ENCODE measurements around the gene IDH3A.

IDH3A gene

DNA sequence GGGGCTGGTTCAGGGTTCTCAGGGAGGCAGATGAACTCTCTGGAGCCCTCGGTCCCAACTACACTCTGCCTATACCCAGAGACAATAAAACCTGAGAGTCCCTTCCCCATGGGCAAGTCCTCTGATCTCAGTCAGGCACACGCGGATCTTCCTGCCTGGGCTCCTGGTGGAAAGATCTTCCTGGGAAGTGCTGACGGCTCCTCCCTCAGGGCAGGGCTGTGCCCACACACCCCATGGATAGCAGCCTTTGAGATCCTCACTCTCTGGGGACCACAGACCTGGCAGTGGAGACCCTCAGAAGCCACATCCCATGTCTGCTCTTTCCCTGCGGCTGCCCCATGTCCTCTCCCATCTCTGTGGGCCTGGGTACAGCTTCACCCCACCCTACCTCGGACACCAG is 46.4 kb upstream of the IDH3A start (continued):
- no peak for TF ChIP-seq TSHZ2 (CRISPR knock-in tag; IDR thresholded peaks at IDR 0.05)
- TF ChIP-seq, protein P1, sequence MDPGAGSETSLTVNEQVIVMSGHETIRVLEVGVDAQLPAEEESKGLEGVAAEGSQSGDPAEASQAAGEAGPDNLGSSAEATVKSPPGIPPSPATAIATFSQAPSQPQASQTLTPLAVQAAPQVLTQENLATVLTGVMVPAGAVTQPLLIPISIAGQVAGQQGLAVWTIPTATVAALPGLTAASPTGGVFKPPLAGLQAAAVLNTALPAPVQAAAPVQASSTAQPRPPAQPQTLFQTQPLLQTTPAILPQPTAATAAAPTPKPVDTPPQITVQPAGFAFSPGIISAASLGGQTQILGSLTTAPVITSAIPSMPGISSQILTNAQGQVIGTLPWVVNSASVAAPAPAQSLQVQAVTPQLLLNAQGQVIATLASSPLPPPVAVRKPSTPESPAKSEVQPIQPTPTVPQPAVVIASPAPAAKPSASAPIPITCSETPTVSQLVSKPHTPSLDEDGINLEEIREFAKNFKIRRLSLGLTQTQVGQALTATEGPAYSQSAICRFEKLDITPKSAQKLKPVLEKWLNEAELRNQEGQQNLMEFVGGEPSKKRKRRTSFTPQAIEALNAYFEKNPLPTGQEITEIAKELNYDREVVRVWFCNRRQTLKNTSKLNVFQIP (CRISPR knock-in tag; IDR thresholded peaks at IDR 0.05; ENCODE audit: borderline replicate concordance, low read depth), result no peak
- no peak for TF ChIP-seq ARNTL (CRISPR knock-in tag; IDR thresholded peaks at IDR 0.05; ENCODE audit: borderline replicate concordance, low read depth)
- no peak for TF ChIP-seq ESRRG (CRISPR knock-in tag; IDR thresholded peaks at IDR 0.05)

DNA sequence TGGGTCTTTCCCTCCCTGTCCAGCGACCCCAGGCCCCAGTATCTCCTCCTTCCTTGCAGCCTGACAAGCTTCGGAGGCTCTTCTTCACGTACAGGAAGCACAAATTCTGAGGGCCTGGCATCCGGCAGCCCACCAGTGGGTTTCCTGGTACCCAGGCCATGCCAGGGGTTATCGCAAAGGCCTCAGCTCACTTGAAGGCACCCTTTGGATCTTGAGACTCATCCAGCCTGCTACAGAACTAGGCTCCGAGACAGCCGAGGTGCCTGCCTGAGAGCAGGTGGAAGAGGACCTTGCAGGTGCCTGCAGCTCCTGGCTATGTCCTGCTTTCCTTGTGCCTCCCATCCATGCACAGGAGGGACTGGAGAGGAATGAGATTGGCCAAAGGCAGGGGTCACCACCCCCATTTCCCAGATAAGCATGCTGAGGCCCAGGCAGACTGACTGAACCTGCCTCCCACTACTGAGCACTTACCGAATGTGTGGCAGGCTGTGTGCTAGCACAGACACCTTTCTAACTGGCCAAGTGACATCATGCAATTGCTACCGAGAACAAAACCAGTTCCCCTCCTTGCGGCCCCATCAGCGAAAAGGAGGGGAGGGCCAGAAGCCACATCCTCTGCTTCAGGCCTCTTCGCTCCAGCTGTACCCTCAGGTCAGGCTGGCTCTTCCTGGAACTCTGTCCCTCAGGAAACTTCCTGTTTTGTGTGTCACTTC is 45.6 kb upstream of the IDH3A start:
- no peak for ATAC-seq
- TF ChIP-seq RARB (CRISPR knock-in tag; IDR thresholded peaks at IDR 0.05) (no peak), CSDC2 (CRISPR knock-in tag; IDR thresholded peaks at IDR 0.05) (no peak), OSR1 (CRISPR knock-in tag; IDR thresholded peaks at IDR 0.05) (no peak), GLIS3 (CRISPR knock-in tag; IDR thresholded peaks at IDR 0.05) (no peak), SNAI2 (CRISPR knock-in tag; IDR thresholded peaks at IDR 0.05) (no peak), CSRNP3 (CRISPR knock-in tag; IDR thresholded peaks at IDR 0.05) (no peak), PPARA (CRISPR knock-in tag; IDR thresholded peaks at IDR 0.05; ENCODE audit: borderline replicate concordance) (no peak), ESRRG (CRISPR knock-in tag; IDR thresholded peaks at IDR 0.05) (no peak), ISL1 (CRISPR knock-in tag; IDR thresholded peaks at IDR 0.05) (no peak), ZNF8 (CRISPR knock-in tag; IDR thresholded peaks at IDR 0.05) (no peak), PATZ1 (CRISPR knock-in tag; IDR thresholded peaks at IDR 0.05; ENCODE audit: borderline replicate concordance) (no peak), TOX (CRISPR knock-in tag; IDR thresholded peaks at IDR 0.05; ENCODE audit: borderline replicate concordance) (no peak)

DNA sequence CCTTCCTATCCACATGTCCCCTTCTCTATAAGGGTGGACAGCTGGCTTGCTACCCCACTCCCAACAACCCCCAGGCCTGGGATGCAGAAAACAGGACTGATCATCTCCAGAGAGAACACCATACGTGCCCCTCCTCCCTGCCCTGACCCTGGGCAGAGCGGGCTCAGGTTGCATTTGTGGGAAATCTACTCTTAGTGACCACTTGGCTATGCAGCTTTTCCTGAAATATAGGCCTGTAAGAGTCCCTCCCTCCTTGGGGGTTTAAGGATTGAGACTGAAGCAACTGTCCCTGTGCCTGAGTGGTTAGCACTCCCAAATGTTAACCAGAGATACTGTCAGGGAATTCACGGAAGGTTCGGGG is 45.1 kb upstream of the IDH3A start:
- no peak for ATAC-seq
- no peak for TF ChIP-seq ZC3H10 (CRISPR knock-in tag; IDR thresholded peaks at IDR 0.05)
- TF ChIP-seq CSRNP3 (CRISPR knock-in tag; IDR thresholded peaks at IDR 0.05), result no peak
- no peak for TF ChIP-seq ZFP30 (CRISPR knock-in tag; IDR thresholded peaks at IDR 0.05)

DNA sequence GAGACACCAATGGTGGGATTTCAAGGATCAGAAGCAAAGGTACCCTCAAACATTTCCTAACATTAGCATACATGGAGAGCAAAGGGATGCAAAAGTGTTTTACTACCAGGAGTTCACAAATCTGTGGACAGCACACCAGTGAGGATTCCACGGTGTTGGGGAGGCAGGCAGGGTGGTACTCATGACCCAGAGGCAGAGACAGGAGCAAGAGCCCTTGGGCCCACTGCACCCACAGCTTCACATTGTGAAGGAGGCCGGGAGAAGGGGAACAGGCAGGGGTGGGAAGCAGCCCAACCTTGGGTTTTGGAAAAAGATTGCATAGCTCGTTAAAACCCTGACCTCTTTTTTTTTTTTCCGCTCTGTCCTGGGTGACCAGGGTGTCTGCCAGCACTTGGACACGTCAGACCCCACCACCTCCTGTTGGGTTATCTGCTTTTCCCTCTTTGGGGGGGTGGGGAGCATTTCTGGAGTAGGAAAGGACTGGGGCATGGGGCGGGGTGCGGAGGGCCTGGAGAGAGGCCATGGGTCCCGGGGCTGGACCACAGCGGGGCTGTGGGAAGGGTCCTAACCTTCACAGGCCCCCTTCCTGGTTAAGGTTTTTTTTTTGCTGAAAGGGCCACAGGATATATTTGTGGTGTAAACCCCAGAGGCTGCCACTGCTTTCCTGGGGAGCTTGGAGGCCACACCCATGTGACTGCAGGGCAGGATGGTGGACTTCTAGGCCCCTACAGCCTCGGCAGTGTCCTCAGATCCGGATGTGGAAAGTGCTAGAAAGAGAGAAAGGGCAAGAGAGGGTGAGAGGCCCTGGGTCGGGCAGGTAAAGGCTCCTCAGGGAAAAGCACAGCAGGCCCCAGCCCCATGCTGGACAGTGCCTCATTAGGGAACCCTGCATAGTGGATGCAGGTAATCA is 44.3 kb upstream of the IDH3A start:
- ATAC-seq, result no peak
- TF ChIP-seq ZNF8 (CRISPR knock-in tag; IDR thresholded peaks at IDR 0.05) (no peak), ESRRG (CRISPR knock-in tag; IDR thresholded peaks at IDR 0.05) (no peak), TOX (CRISPR knock-in tag; IDR thresholded peaks at IDR 0.05; ENCODE audit: borderline replicate concordance) (no peak), PATZ1 (CRISPR knock-in tag; IDR thresholded peaks at IDR 0.05; ENCODE audit: borderline replicate concordance) (no peak)

All from SK-N-SH treated with all-trans-retinoic acid at 6 μM for 48 hours (cell line).